Gastrocnemius medialis (tissue), 4 donors: ENCODE measurements around the gene ODAM. TPM values are rescaled to one million over a fixed set of nuclear protein-coding genes. Genes with fewer than 3 reads are reported as not detected.

ENCODE experiments used
- ATAC-seq, 2 donors: fragments of 150-250 bp; one replicate each; pipeline ENCODE4 v1.9.1; 2016
- DNase-seq, 2 donors: peaks; one replicate each; pipeline ENCODE4 v3.0.0-alpha.2; 2019
- H3K27ac ChIP-seq, 4 donors: fragments of 200-600 bp; sonication (generic); 1 replicate in 1 of 4; 2 replicates in 3 of 4; pipeline ENCODE4 v1.5.1; 2016 to 2018; ENCODE audit warnings: mild to moderate bottlenecking in 2 of 4, moderate library complexity in 1 of 4
- H3K27me3 ChIP-seq, 3 donors: fragments of 200-600 bp; sonication (generic) in 2 of 3; 1 replicate in 1 of 3; 2 replicates in 2 of 3; pipeline versions ENCODE4 v1.5.1 to v1.6.0; 2016 to 2019; ENCODE audit warnings: mild to moderate bottlenecking in 1 of 3, moderate library complexity in 1 of 3
- H3K36me3 ChIP-seq, 2 donors: fragments of 200-600 bp; sonication (generic) in 1 of 2; one replicate each; pipeline ENCODE4 v1.5.1; 2017 to 2018
- H3K4me1 ChIP-seq, 2 donors: fragments of 200-600 bp; sonication (generic) in 1 of 2; one replicate each; pipeline ENCODE4 v1.5.1; 2016 to 2017; ENCODE audit warnings: mild to moderate bottlenecking in 2 of 2
- H3K4me3 ChIP-seq, 4 donors: fragments of 200-600 bp; sonication (generic) in 3 of 4; 1 replicate in 1 of 4; 2 replicates in 3 of 4; pipeline ENCODE4 v1.5.1; 2016 to 2019; ENCODE audit warnings: mild to moderate bottlenecking in 2 of 4
- H3K9me3 ChIP-seq, 3 donors: fragments of 200-600 bp; sonication (generic) in 2 of 3; 1 replicate in 1 of 3; 2 replicates in 2 of 3; pipeline ENCODE4 v1.5.1; 2016 to 2019
- POLR2A ChIP-seq, 2 donors: fragments of 450-650 bp; IDR thresholded peaks; one replicate each; pipeline ENCODE4 v1.6.1; 2017; ENCODE audit warnings: antibody characterized with exemption in 2 of 2, mild to moderate bottlenecking in 2 of 2, moderate library complexity in 2 of 2
- in situ Hi-C, 4 donors: fragments of 200-750 bp; cut with MboI; loops; one replicate each; pipeline versions ENCODE4 v1.15.0 to v1.8.0; 2017; ENCODE audit warnings: low sequenced_read_pairs in 4 of 4
- intact Hi-C: fragments of 100-400 bp; cut with DNase I; formaldehyde crosslinking; loops from one replicate; pipeline ENCODE4 v1.15.1; 2023; ENCODE audit warnings: low total_unique reads
- total RNA-seq, 4 donors: library from RNA; depleted of rRNA; stranded (reverse); fragments of >200 nt; gene quantifications; one replicate each; pipeline versions ENCODE4 v1.1.0 to v1.2.3, GENCODE V29; 2016
- TF ChIP-seq, protein P1 (sequence below), 5 experiments: fragments of 450-650 bp in 3 of 5; fragments of 200-600 bp in 2 of 5; sonication (generic) in 2 of 5; IDR thresholded peaks in 4 of 5; conservative IDR thresholded peaks in 1 of 5; 1 replicate in 4 of 5; 2 replicates in 1 of 5; pipeline ENCODE4 v1.5.1; 2016 to 2019; ENCODE audit warnings: antibody characterized with exemption in 5 of 5, mild to moderate bottlenecking in 3 of 5, moderate library complexity in 3 of 5

Gene ODAM
- total RNA-seq, 4 donors from 2014 or later = not detected

DNA sequence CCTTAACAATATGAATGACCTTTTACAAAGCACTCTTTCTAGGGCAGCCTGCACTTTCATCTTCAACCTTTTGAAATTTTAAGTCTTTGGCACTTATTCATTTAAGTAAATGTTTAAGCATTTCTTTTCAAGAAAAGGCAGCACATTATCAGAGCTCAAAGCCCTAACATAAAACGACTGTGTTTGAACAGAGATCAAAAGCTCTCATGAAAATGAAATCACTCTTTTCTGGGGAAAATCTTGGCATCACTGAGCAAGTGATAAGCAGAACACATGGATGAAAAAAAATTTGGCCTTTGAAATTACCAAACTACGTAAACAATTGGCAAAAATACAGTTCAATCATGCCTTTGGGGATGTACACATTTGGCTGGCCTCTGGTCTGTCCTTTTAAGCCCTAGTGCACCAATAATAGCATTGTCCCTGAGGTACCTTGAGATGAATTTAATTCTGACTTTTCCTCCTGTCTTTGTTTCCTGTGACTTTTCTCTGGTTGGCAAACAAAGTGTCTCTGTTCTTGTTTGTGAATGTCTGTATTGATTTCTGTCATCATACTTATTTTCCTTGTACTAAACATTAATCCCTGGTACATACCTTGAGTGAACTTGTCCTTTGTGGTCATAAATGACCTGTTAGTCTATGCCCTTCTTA, 12.9 kb upstream of the ODAM start:
- H3K9me3 ChIP-seq = no peaks in the 10 kb centered on the region
- H3K36me3 ChIP-seq = no peaks in the 10 kb centered on the region
- no peaks in the 10 kb centered on the region for H3K27me3 ChIP-seq
- in situ Hi-C loops (no loop called here), intact Hi-C loops (no loop called here)
- TF ChIP-seq POLR2A (IDR thresholded peaks at IDR 0.05) = no peak
- TF ChIP-seq, protein P1, sequence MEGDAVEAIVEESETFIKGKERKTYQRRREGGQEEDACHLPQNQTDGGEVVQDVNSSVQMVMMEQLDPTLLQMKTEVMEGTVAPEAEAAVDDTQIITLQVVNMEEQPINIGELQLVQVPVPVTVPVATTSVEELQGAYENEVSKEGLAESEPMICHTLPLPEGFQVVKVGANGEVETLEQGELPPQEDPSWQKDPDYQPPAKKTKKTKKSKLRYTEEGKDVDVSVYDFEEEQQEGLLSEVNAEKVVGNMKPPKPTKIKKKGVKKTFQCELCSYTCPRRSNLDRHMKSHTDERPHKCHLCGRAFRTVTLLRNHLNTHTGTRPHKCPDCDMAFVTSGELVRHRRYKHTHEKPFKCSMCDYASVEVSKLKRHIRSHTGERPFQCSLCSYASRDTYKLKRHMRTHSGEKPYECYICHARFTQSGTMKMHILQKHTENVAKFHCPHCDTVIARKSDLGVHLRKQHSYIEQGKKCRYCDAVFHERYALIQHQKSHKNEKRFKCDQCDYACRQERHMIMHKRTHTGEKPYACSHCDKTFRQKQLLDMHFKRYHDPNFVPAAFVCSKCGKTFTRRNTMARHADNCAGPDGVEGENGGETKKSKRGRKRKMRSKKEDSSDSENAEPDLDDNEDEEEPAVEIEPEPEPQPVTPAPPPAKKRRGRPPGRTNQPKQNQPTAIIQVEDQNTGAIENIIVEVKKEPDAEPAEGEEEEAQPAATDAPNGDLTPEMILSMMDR (IDR thresholded peaks at IDR 0.05 in 4 of 5, conservative IDR thresholded peaks at IDR 0.05 in 1 of 5) = no peak
- DNase-seq (no peak), ATAC-seq (no peak)
- no peaks in the 10 kb centered on the region for H3K4me1 ChIP-seq
- H3K27ac ChIP-seq = no peak overlapping the region
- H3K4me3 ChIP-seq = no peak overlapping the region

DNA sequence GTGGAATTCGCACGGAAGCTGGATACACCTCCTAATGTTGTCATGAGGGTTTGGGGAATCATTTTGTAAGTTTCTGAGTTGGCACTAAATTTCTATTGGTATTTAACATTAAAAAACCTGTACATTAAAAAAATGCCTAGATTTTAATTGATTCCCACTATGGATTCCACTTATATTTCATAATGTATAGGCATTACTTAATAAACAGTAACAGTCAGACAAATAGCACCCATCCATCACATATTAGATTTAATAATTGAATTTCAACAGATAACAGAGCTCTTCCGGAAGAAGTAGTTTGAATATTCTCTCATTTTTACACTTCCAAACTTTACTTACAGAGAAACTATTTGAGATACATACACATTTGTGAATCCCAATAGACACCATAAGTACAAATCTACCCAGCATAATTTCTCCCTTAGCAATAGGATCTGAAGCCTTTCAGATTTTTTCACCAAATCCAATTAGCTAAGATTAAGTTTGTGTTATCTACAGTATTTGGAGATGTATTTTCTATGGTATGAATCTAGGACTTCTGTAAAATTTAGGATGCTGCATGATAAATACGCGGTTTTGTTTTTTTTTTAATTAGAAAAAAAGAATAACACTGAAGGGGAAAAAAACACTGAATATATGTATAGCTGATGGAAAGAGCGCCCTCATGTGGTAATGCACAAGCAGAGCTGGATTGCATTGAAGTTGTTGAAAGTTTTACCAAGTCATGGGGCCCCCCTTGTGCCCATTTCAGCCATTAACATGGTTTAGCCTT, 12.2 kb upstream of the ODAM start:
- Histone ChIP-seq H3K27ac (no peak overlapping the region), H3K9me3 (no peaks in the 10 kb centered on the region), H3K4me1 (no peaks in the 10 kb centered on the region), H3K36me3 (no peaks in the 10 kb centered on the region), H3K4me3 (no peak overlapping the region), H3K27me3 (no peaks in the 10 kb centered on the region)
- ATAC-seq (no peak), DNase-seq (no peak)
- intact Hi-C loops (no loop called here), in situ Hi-C loops (no loop called here)
- no peak for TF ChIP-seq POLR2A (IDR thresholded peaks at IDR 0.05)
- TF ChIP-seq, protein P1 (IDR thresholded peaks at IDR 0.05 in 4 of 5, conservative IDR thresholded peaks at IDR 0.05 in 1 of 5) = no peak

DNA sequence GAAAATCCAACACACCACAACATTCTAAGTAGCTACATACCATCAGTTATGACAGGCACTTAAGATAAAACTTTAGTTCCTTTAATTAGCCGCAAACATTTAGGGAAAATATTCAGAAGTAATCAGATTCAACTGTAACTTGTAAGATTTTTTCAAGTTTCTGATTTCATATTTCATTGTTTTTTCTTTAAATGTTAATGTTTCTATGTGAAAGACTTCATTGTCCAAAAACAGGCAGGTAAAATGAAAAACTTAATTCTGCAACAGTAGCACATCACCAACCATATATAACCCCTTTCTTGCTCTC, 11.6 kb upstream of the ODAM start:
- Histone ChIP-seq H3K36me3 (no peaks in the 10 kb centered on the region), H3K27ac (no peak overlapping the region), H3K27me3 (no peaks in the 10 kb centered on the region), H3K4me1 (no peaks in the 10 kb centered on the region), H3K9me3 (no peaks in the 10 kb centered on the region), H3K4me3 (no peak overlapping the region)
- TF ChIP-seq POLR2A (IDR thresholded peaks at IDR 0.05) = no peak
- TF ChIP-seq, protein P1 (IDR thresholded peaks at IDR 0.05 in 4 of 5, conservative IDR thresholded peaks at IDR 0.05 in 1 of 5) = no peak
- intact Hi-C loops (no loop called here), in situ Hi-C loops (no loop called here)
- no peak for DNase-seq
- no peak for ATAC-seq

DNA sequence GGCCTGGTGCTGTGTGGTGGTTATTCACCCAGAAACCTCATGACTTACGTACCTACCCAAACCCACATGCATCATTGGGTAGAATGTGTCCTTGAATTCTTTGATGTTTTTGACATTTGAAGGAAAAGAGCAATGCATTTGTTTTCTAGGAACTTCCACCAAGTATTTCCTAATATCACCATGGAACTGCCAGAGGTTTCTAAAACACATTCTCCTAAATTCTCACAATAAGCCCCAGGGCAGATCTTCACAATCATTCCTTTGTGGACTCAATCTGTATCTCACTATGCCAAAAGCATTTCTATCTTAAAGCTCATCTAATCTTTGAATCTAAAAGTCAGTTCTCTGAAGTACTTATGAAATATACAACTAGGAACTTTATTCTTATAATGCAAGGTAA, 8.3 kb upstream of the ODAM start:
- in situ Hi-C loops (no loop called here), intact Hi-C loops (no loop called here)
- H3K4me3 ChIP-seq = no peak overlapping the region
- H3K9me3 ChIP-seq = no peaks in the 10 kb centered on the region
- H3K27ac ChIP-seq = no peak overlapping the region
- H3K27me3 ChIP-seq = no peaks in the 10 kb centered on the region
- no peak for DNase-seq
- no peak for TF ChIP-seq POLR2A (IDR thresholded peaks at IDR 0.05)
- TF ChIP-seq, protein P1 (IDR thresholded peaks at IDR 0.05 in 4 of 5, conservative IDR thresholded peaks at IDR 0.05 in 1 of 5) = no peak
- H3K4me1 ChIP-seq = no peaks in the 10 kb centered on the region
- no peaks in the 10 kb centered on the region for H3K36me3 ChIP-seq
- ATAC-seq = no peak
